ENCODE results near the gene CDC25C. TPM values are rescaled to one million over a fixed set of nuclear protein-coding genes. Genes with fewer than 3 reads are reported as not detected.

The CDC25C gene
- total and polyA plus RNA-seq, 9 of the 15 experiments (the other 6 are each of a cell fraction or from before 2014, with no cell fraction given) = 19.1 to 63.7 (median 31.9) TPM

DNA sequence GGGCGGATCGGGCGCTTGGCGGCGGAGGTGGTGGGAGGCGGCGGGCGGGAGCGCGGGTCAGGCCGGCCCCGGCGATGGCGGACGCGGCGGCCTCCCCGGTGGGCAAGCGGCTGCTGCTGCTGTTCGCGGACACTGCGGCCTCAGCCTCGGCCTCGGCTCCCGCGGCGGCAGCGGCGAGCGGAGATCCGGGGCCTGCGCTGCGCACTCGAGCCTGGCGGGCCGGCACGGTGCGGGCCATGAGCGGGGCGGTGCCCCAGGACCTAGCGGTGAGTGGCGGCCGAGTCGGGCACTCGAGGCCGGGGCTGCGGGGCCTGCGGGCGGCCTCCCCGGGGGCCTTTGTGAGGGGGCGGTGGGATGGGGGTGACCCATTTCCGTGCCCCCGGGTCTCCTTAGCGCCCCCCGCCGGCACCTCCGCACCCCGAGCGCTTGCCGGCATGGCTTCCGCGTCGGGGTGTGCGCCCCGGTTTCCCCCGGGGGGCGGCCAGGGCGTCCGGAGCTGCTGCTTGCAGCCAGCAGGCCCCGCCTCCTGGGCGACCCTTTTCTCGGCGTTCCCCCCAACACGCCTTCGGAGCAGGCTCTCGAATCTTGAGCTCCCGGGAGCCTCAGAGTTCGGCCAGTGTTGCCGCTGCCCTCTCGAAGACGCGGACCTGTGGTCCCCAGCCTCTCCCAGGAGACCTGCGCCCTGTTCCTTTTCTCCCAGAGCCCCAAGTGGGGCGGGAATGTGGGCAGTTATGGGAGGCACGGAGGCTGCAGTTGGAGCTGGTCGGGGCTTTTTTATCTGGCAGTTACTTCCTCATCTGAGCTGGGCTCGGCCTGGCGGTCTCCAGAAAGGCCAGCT is 21.3 kb upstream of the CDC25C start (continued):
- TF ChIP-seq CHD1 (IDR thresholded peaks at IDR 0.05; ENCODE audit: low read length) (peak; percentile 92), MCM3 (IDR thresholded peaks at IDR 0.05) (no peak), ZNF212 (CRISPR knock-in tag; IDR thresholded peaks at IDR 0.05) (no peak), ZNF232 (CRISPR knock-in tag; IDR thresholded peaks at IDR 0.05) (no peak), TARDBP (IDR thresholded peaks at IDR 0.05) (no peak), BDP1 (IDR thresholded peaks at IDR 0.05; ENCODE audit: insufficient read depth, insufficient read length) (no peak)
- TF ChIP-seq, protein P1, sequence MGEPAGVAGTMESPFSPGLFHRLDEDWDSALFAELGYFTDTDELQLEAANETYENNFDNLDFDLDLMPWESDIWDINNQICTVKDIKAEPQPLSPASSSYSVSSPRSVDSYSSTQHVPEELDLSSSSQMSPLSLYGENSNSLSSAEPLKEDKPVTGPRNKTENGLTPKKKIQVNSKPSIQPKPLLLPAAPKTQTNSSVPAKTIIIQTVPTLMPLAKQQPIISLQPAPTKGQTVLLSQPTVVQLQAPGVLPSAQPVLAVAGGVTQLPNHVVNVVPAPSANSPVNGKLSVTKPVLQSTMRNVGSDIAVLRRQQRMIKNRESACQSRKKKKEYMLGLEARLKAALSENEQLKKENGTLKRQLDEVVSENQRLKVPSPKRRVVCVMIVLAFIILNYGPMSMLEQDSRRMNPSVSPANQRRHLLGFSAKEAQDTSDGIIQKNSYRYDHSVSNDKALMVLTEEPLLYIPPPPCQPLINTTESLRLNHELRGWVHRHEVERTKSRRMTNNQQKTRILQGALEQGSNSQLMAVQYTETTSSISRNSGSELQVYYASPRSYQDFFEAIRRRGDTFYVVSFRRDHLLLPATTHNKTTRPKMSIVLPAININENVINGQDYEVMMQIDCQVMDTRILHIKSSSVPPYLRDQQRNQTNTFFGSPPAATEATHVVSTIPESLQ (CRISPR knock-in tag; IDR thresholded peaks at IDR 0.05) = 0 out of 2 replicates have a peak, but pooled peaks have one; percentile 56
- TF ChIP-seq, protein P2, sequence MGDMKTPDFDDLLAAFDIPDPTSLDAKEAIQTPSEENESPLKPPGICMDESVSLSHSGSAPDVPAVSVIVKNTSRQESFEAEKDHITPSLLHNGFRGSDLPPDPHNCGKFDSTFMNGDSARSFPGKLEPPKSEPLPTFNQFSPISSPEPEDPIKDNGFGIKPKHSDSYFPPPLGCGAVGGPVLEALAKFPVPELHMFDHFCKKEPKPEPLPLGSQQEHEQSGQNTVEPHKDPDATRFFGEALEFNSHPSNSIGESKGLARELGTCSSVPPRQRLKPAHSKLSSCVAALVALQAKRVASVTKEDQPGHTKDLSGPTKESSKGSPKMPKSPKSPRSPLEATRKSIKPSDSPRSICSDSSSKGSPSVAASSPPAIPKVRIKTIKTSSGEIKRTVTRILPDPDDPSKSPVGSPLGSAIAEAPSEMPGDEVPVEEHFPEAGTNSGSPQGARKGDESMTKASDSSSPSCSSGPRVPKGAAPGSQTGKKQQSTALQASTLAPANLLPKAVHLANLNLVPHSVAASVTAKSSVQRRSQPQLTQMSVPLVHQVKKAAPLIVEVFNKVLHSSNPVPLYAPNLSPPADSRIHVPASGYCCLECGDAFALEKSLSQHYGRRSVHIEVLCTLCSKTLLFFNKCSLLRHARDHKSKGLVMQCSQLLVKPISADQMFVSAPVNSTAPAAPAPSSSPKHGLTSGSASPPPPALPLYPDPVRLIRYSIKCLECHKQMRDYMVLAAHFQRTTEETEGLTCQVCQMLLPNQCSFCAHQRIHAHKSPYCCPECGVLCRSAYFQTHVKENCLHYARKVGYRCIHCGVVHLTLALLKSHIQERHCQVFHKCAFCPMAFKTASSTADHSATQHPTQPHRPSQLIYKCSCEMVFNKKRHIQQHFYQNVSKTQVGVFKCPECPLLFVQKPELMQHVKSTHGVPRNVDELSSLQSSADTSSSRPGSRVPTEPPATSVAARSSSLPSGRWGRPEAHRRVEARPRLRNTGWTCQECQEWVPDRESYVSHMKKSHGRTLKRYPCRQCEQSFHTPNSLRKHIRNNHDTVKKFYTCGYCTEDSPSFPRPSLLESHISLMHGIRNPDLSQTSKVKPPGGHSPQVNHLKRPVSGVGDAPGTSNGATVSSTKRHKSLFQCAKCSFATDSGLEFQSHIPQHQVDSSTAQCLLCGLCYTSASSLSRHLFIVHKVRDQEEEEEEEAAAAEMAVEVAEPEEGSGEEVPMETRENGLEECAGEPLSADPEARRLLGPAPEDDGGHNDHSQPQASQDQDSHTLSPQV (IDR thresholded peaks at IDR 0.05) = no peak
- TF ChIP-seq, protein P3, sequence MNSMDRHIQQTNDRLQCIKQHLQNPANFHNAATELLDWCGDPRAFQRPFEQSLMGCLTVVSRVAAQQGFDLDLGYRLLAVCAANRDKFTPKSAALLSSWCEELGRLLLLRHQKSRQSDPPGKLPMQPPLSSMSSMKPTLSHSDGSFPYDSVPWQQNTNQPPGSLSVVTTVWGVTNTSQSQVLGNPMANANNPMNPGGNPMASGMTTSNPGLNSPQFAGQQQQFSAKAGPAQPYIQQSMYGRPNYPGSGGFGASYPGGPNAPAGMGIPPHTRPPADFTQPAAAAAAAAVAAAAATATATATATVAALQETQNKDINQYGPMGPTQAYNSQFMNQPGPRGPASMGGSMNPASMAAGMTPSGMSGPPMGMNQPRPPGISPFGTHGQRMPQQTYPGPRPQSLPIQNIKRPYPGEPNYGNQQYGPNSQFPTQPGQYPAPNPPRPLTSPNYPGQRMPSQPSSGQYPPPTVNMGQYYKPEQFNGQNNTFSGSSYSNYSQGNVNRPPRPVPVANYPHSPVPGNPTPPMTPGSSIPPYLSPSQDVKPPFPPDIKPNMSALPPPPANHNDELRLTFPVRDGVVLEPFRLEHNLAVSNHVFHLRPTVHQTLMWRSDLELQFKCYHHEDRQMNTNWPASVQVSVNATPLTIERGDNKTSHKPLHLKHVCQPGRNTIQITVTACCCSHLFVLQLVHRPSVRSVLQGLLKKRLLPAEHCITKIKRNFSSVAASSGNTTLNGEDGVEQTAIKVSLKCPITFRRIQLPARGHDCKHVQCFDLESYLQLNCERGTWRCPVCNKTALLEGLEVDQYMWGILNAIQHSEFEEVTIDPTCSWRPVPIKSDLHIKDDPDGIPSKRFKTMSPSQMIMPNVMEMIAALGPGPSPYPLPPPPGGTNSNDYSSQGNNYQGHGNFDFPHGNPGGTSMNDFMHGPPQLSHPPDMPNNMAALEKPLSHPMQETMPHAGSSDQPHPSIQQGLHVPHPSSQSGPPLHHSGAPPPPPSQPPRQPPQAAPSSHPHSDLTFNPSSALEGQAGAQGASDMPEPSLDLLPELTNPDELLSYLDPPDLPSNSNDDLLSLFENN (IDR thresholded peaks at IDR 0.05; ENCODE audit: low read depth in 2 of 2, low read length in 2 of 2) = no peak
- TF ChIP-seq, protein P4, sequence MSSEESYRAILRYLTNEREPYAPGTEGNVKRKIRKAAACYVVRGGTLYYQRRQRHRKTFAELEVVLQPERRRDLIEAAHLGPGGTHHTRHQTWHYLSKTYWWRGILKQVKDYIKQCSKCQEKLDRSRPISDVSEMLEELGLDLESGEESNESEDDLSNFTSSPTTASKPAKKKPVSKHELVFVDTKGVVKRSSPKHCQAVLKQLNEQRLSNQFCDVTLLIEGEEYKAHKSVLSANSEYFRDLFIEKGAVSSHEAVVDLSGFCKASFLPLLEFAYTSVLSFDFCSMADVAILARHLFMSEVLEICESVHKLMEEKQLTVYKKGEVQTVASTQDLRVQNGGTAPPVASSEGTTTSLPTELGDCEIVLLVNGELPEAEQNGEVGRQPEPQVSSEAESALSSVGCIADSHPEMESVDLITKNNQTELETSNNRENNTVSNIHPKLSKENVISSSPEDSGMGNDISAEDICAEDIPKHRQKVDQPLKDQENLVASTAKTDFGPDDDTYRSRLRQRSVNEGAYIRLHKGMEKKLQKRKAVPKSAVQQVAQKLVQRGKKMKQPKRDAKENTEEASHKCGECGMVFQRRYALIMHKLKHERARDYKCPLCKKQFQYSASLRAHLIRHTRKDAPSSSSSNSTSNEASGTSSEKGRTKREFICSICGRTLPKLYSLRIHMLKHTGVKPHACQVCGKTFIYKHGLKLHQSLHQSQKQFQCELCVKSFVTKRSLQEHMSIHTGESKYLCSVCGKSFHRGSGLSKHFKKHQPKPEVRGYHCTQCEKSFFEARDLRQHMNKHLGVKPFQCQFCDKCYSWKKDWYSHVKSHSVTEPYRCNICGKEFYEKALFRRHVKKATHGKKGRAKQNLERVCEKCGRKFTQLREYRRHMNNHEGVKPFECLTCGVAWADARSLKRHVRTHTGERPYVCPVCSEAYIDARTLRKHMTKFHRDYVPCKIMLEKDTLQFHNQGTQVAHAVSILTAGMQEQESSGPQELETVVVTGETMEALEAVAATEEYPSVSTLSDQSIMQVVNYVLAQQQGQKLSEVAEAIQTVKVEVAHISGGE (CRISPR knock-in tag; IDR thresholded peaks at IDR 0.05) = no peak
- TF ChIP-seq, protein P5, sequence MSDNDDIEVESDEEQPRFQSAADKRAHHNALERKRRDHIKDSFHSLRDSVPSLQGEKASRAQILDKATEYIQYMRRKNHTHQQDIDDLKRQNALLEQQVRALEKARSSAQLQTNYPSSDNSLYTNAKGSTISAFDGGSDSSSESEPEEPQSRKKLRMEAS (CRISPR knock-in tag; IDR thresholded peaks at IDR 0.05) = no peak

Data from K562 (cell line).